Fibroblast of lung (primary cell): ENCODE results near the gene FBXW11. TPM values are rescaled to one million over a fixed set of nuclear protein-coding genes. Genes with fewer than 3 reads are reported as not detected.
"Not testable (repeated sequence)": the region's sequence is repeated elsewhere in the genome, so short reads cannot be mapped to it uniquely, and the experiment has no call there.

ENCODE experiments used
- DNase-seq, 2 donors: peaks; one replicate each; pipeline versions ENCODE4 v3.0.0 to v3.0.0-alpha.2; 2010; ENCODE audit warnings: low read depth in 2 of 2
- H2AFZ ChIP-seq: 2 replicates; pipeline ENCODE4 v1.5.1; 2012; ENCODE audit warnings: low read length, control low read depth, inconsistent platforms
- H3K27ac ChIP-seq: 2 replicates; pipeline ENCODE4 v1.5.1; 2011; ENCODE audit warnings: low read length, control low read depth; ENCODE audit not compliant: insufficient read depth
- H3K27me3 ChIP-seq: 2 replicates; pipeline ENCODE4 v1.5.1; 2011; ENCODE audit warnings: mild to moderate bottlenecking, low read length; ENCODE audit not compliant: control insufficient read depth, insufficient read depth
- H3K36me3 ChIP-seq: 2 replicates; pipeline ENCODE4 v1.5.1; 2011; ENCODE audit warnings: low read length; ENCODE audit not compliant: control insufficient read depth, insufficient read depth
- H3K4me1 ChIP-seq: 2 replicates; pipeline ENCODE4 v1.5.1; 2011; ENCODE audit warnings: low read length; ENCODE audit not compliant: control insufficient read depth, insufficient read depth; ENCODE audit errors: extremely low read depth
- H3K4me2 ChIP-seq: 2 replicates; pipeline ENCODE4 v1.5.1; 2011; ENCODE audit warnings: low read length, control low read depth; ENCODE audit not compliant: insufficient read depth; ENCODE audit errors: extremely low read depth
- H3K4me3 ChIP-seq, 4 experiments: fragments of 200-600 bp in 1 of 4; sonication (generic) in 1 of 4; replicated peaks in 1 of 4; 2 replicates each; pipeline ENCODE4 v1.5.1; 2011 to 2016; ENCODE audit warnings: low read length in 4 of 4, low read depth in 3 of 4, mild to moderate bottlenecking in 3 of 4, control low read depth in 2 of 4, inconsistent platforms in 1 of 4, mixed read lengths in 1 of 4; ENCODE audit not compliant: insufficient read depth in 1 of 4; ENCODE audit errors: control extremely low read depth in 1 of 4
- H3K79me2 ChIP-seq: 2 replicates; pipeline ENCODE4 v1.5.1; 2012; ENCODE audit warnings: mild to moderate bottlenecking, low read length, inconsistent platforms; ENCODE audit not compliant: control insufficient read depth, insufficient read depth
- H3K9ac ChIP-seq: 2 replicates; pipeline ENCODE4 v1.5.1; 2011; ENCODE audit warnings: mild to moderate bottlenecking, low read length, control low read depth; ENCODE audit not compliant: insufficient read depth
- H3K9me3 ChIP-seq: 2 replicates; pipeline ENCODE4 v1.5.1; 2012; ENCODE audit warnings: low read depth, low read length; ENCODE audit not compliant: control insufficient read depth, insufficient read depth
- H4K20me1 ChIP-seq: 2 replicates; pipeline ENCODE4 v1.5.1; 2011; ENCODE audit warnings: low read length; ENCODE audit not compliant: control insufficient read depth, insufficient read depth; ENCODE audit errors: extremely low read depth
- CTCF ChIP-seq, 2 donors: IDR thresholded peaks in 1 of 2; conservative IDR thresholded peaks in 1 of 2; 1 replicate in 1 of 2; 2 replicates in 1 of 2; pipeline ENCODE4 v1.5.1; 2011 to 2012; ENCODE audit warnings: low read length in 2 of 2, control low read depth in 1 of 2, inconsistent platforms in 1 of 2, low read depth in 1 of 2, mild to moderate bottlenecking in 1 of 2
- EZH2 ChIP-seq: IDR thresholded peaks from 2 replicates; pipeline ENCODE4 v1.5.1; 2012; ENCODE audit warnings: low read length, control low read depth, mild to moderate bottlenecking; ENCODE audit errors: missing control alignments
- polyA plus RNA-seq, 2 donors: library from polyadenylated mRNA; depleted of rRNA in 1 of 2; stranded (reverse) in 1 of 2; unstranded in 1 of 2; fragments of >200 nt; gene quantifications; 2 replicates each; pipeline ENCODE4 v1.2.1, GENCODE V29; 2011 to 2012; ENCODE audit warnings: missing spikeins in 1 of 2
- total RNA-seq: library from RNA; depleted of rRNA; stranded (reverse); fragments of >200 nt; gene quantifications from 2 replicates; pipeline ENCODE4 v1.2.1, GENCODE V29; 2014

Gene FBXW11
- total and polyA plus RNA-seq, 2 donors (not counting 1 experiment from before 2014, with no cell fraction given), result 52.6 to 113 TPM

GRCh38 chr5:171891595-171891994 is 114.8 kb downstream of the FBXW11 start:
- H3K27me3 ChIP-seq, result no peaks in the 10 kb centered on the region
- TF ChIP-seq EZH2 (no peak), CTCF (conservative IDR thresholded peaks at IDR 0.05 in 1 of 2, IDR thresholded peaks at IDR 0.05 in 1 of 2; ENCODE audit: low read depth in 1 of 2, low read length in 2 of 2) (no peak)
- H2AFZ ChIP-seq, result no peak overlapping the region
- no peak overlapping the region for H3K9ac ChIP-seq
- DNase-seq, result no peak
- H3K79me2 ChIP-seq, result no peaks in the 10 kb centered on the region
- no peaks in the 10 kb centered on the region for H3K36me3 ChIP-seq
- no peak overlapping the region for H3K4me2 ChIP-seq
- H3K9me3 ChIP-seq, result no peaks in the 10 kb centered on the region
- no peak overlapping the region for H3K4me3 ChIP-seq
- no peaks in the 10 kb centered on the region for H4K20me1 ChIP-seq
- no peak overlapping the region for H3K27ac ChIP-seq
- peaks cover 2% of the 10 kb centered on the region for H3K4me1 ChIP-seq

- Histone ChIP-seq H3K4me1 (peaks cover 2% of the 10 kb centered on the region), H3K4me3 (no peak overlapping the region), H2AFZ (no peak overlapping the region), H4K20me1 (no peaks in the 10 kb centered on the region), H3K27ac (no peak overlapping the region), H3K27me3 (no peaks in the 10 kb centered on the region), H3K4me2 (no peak overlapping the region), H3K9ac (no peak overlapping the region), H3K36me3 (no peaks in the 10 kb centered on the region), H3K9me3 (no peaks in the 10 kb centered on the region), H3K79me2 (no peaks in the 10 kb centered on the region)
- DNase-seq, result no peak
- no peak for TF ChIP-seq EZH2
- no peak for TF ChIP-seq CTCF (conservative IDR thresholded peaks at IDR 0.05 in 1 of 2, IDR thresholded peaks at IDR 0.05 in 1 of 2; ENCODE audit: low read depth in 1 of 2, low read length in 2 of 2)
These were observed 115.3 kb downstream of the FBXW11 start for GRCh38 chr5:171891150-171891549.

- Histone ChIP-seq H3K4me1 (no peaks in the 10 kb centered on the region), H3K36me3 (no peaks in the 10 kb centered on the region), H4K20me1 (no peaks in the 10 kb centered on the region), H3K79me2 (no peaks in the 10 kb centered on the region), H3K27me3 (no peaks in the 10 kb centered on the region), H3K4me2 (no peak overlapping the region), H2AFZ (no peak overlapping the region), H3K9me3 (no peaks in the 10 kb centered on the region), H3K27ac (no peak overlapping the region), H3K9ac (no peak overlapping the region), H3K4me3 (no peak overlapping the region)
- TF ChIP-seq CTCF (conservative IDR thresholded peaks at IDR 0.05 in 1 of 2, IDR thresholded peaks at IDR 0.05 in 1 of 2; ENCODE audit: low read depth in 1 of 2, low read length in 2 of 2) (no peak), EZH2 (no peak)
- DNase-seq, result no peak
These were observed 118.4 kb downstream of the FBXW11 start for GRCh38 chr5:171888051-171888481.

- not testable (repeated sequence) for H3K4me3 ChIP-seq, H3K9me3 ChIP-seq, H3K79me2 ChIP-seq, DNase-seq, H3K9ac ChIP-seq, H4K20me1 ChIP-seq, H3K36me3 ChIP-seq, H3K27me3 ChIP-seq, H3K27ac ChIP-seq, H3K4me1 ChIP-seq, H2AFZ ChIP-seq, H3K4me2 ChIP-seq
These were observed 120.4 kb downstream of the FBXW11 start for GRCh38 chr5:171886037-171886436.
